ENCODE data around the gene LRIT1.
A peak's percentile ranks its signal among the peaks of the same experiment; 100 is the strongest.

LRIT1 gene

GRCh38 chr10:84254552-84255478 is 13.5 kb upstream of the LRIT1 start:
- DNase-seq, result no peak

GRCh38 chr10:84248794-84249193 is 7.4 kb upstream of the LRIT1 start:
- no peak for DNase-seq

GRCh38 chr10:84247496-84247895 is 6.2 kb upstream of the LRIT1 start:
- DNase-seq, result no peak

- peak; percentile 58 for DNase-seq
Measured at GRCh38 chr10:84244651-84245270, 3.4 kb upstream of the LRIT1 start, which contains the start of gene RGR. RGR (plus strand) TSS chr10:84245053; CDS start chr10:84245091, 38 bp downstream.

GRCh38 chr10:84243759-84244158 is 2.4 kb upstream of the LRIT1 start:
- DNase-seq, result no peak

- no peak for DNase-seq
Measured at GRCh38 chr10:84238909-84239308, 2.4 kb downstream of the LRIT1 start.

- DNase-seq, result no peak
Measured at GRCh38 chr10:84237199-84238051, 3.9 kb downstream of the LRIT1 start.

GRCh38 chr10:84236807-84237198 is 4.5 kb downstream of the LRIT1 start:
- no peak for DNase-seq

- DNase-seq, result no peak
Measured at GRCh38 chr10:84235096-84235495, 6.2 kb downstream of the LRIT1 start.

GRCh38 chr10:84234479-84234878 is 6.9 kb downstream of the LRIT1 start:
- no peak for DNase-seq

GRCh38 chr10:84233940-84234339 is 7.4 kb downstream of the LRIT1 start:
- no peak for DNase-seq

- DNase-seq, result no peak
Measured at GRCh38 chr10:84232376-84232775, 9.0 kb downstream of the LRIT1 start.

- DNase-seq, result no peak
Measured at GRCh38 chr10:84230359-84230758, 11.0 kb downstream of the LRIT1 start.

- no peak for DNase-seq
Measured at GRCh38 chr10:84227810-84228209, 13.5 kb downstream of the LRIT1 start.

GRCh38 chr10:84226616-84227015 is 14.7 kb downstream of the LRIT1 start:
- DNase-seq, result no peak

GRCh38 chr10:84225427-84226173 is 15.7 kb downstream of the LRIT1 start, which contains the start of gene LRIT2:
LRIT2 (minus strand) TSS chr10:84225544; CDS start chr10:84225520, 24 bp downstream.
- DNase-seq, result no peak

GRCh38 chr10:84224411-84225028 is 16.8 kb downstream of the LRIT1 start:
- DNase-seq, result peak; percentile 54

- no peak for DNase-seq
Measured at GRCh38 chr10:84221916-84222315, 19.4 kb downstream of the LRIT1 start.

- DNase-seq, result no peak
Measured at GRCh38 chr10:84217746-84218145, 23.6 kb downstream of the LRIT1 start.

- no peak for DNase-seq
Measured at GRCh38 chr10:84216834-84217233, 24.5 kb downstream of the LRIT1 start.

- DNase-seq, result no peak
Measured at GRCh38 chr10:84214612-84215235, 26.6 kb downstream of the LRIT1 start.

Data from right forelimb (tissue), 1 donor.